GM18951 (cell line): ENCODE data around the gene ABCC10.
"Not testable (repeated sequence)": the region's sequence is repeated elsewhere in the genome, so short reads cannot be mapped to it uniquely, and the experiment has no call there.

Experiments
- POLR2A ChIP-seq: IDR thresholded peaks from 4 replicates; pipeline ENCODE4 v1.6.1; 2011; ENCODE audit warnings: mild to moderate bottlenecking; ENCODE audit not compliant: insufficient read length, insufficient read depth; ENCODE audit errors: extremely low read depth
- in situ Hi-C: fragments of 300-500 bp; cut with MboI; formaldehyde crosslinking; loops from one replicate; pipeline ENCODE4 v1.12.0; 2022; ENCODE audit warnings: low sequenced_read_pairs, mixed read lengths, inconsistent platforms; ENCODE audit not compliant: unreplicated experiment

The ABCC10 gene

GRCh38 chr6:43427406-43428111, at the start of gene ABCC10:
Gene ABCC10 (plus strand): TSS chr6:43427541. CDS start chr6:43427979, 438 bp downstream.
- peak; percentile 76 for TF ChIP-seq POLR2A
- in situ Hi-C loops: no loop called here

GRCh38 chr6:43377710-43378229, 49.6 kb upstream of the ABCC10 start:
- in situ Hi-C loops: no loop called here

GRCh38 chr6:43378631-43379030, 48.7 kb upstream of the ABCC10 start:
- TF ChIP-seq POLR2A: no peak
- in situ Hi-C loops: no loop called here

More at GRCh38 chr6:43377710-43378229, 49.6 kb upstream of the ABCC10 start:
- TF ChIP-seq POLR2A: no peak

- in situ Hi-C loops: not testable (repeated sequence)
These were observed 46.5 kb upstream of the ABCC10 start for GRCh38 chr6:43380858-43381257.

- no peak for TF ChIP-seq POLR2A
- in situ Hi-C loops: no loop called here
These were observed 44.2 kb upstream of the ABCC10 start for GRCh38 chr6:43383021-43383667.

GRCh38 chr6:43386492-43386891, 40.8 kb upstream of the ABCC10 start:
- in situ Hi-C loops: no loop called here
- TF ChIP-seq POLR2A: no peak

GRCh38 chr6:43389730-43390295, 37.5 kb upstream of the ABCC10 start:
- in situ Hi-C loops: no loop called here
- TF ChIP-seq POLR2A: no peak

- in situ Hi-C loops: not testable (repeated sequence)
These were observed 36.4 kb upstream of the ABCC10 start for GRCh38 chr6:43390753-43391439.

- no peak for TF ChIP-seq POLR2A
- in situ Hi-C loops: no loop called here
These were observed 35.8 kb upstream of the ABCC10 start for GRCh38 chr6:43391440-43392031.

- in situ Hi-C loops: not testable (repeated sequence)
These were observed 34.2 kb upstream of the ABCC10 start for GRCh38 chr6:43393133-43393532.

GRCh38 chr6:43393602-43394001, 33.7 kb upstream of the ABCC10 start:
- in situ Hi-C loops: no loop called here

GRCh38 chr6:43394982-43395381, 32.4 kb upstream of the ABCC10 start:
- no peak for TF ChIP-seq POLR2A
- in situ Hi-C loops: no loop called here

More at GRCh38 chr6:43393602-43394001, 33.7 kb upstream of the ABCC10 start:
- no peak for TF ChIP-seq POLR2A

GRCh38 chr6:43395776-43396175, 31.6 kb upstream of the ABCC10 start:
- in situ Hi-C loops: no loop called here

More at GRCh38 chr6:43395776-43396175, 31.6 kb upstream of the ABCC10 start:
- no peak for TF ChIP-seq POLR2A
